ENCODE data around the gene B4GALT6.

Gene B4GALT6

GRCh38 chr18:31658670-31659575 lies 25.5 kb downstream of the B4GALT6 start:
- no peak for DNase-seq (ENCODE audit: low spot score)

GRCh38 chr18:31657823-31658669 lies 26.3 kb downstream of the B4GALT6 start:
- no peak for DNase-seq (ENCODE audit: low spot score)

DNA sequence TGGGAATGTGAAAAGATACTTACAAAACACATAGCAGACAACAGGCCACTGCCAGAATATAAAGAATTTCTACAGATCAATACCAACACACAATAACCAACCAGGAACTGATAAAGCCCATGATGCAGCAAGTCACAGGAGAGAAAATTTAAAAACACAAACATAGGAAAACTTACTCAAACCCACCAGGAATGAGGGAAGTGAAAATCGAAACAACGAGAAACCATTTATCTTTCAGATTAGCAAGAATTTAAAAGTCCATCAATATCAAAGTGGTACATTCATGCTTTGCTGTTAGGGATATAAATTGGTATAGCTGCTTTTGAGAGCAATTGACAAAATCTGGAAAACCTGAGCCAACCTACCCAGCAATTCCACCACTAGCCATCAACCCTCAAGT lies 27.6 kb downstream of the B4GALT6 start:
- no peak for DNase-seq (ENCODE audit: low spot score)

DNA sequence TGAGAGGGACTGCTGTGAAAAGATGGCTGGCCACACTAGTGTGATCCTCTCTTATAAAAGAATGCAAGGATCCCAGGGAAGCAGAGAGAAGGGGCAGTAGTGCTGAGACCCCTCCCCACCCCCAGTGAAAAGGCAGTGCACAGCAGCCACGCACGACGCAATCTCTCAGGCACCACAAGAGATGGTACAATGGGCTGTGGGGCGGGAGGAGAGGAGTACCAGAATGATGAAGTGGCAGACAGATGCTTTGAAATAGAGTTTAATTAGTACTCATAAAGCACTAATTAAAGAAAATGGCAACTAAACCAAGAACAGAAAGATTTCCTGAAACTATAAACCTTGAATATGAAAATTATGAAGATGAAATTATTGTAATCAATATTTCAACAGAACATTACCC lies 29.0 kb downstream of the B4GALT6 start:
- DNase-seq (ENCODE audit: low spot score) = no peak

GRCh38 chr18:31652877-31653276 lies 31.5 kb downstream of the B4GALT6 start:
- DNase-seq (ENCODE audit: low spot score) = no peak

- no peak for DNase-seq (ENCODE audit: low spot score)
Measured at GRCh38 chr18:31652357-31652756, 32.0 kb downstream of the B4GALT6 start.

DNA sequence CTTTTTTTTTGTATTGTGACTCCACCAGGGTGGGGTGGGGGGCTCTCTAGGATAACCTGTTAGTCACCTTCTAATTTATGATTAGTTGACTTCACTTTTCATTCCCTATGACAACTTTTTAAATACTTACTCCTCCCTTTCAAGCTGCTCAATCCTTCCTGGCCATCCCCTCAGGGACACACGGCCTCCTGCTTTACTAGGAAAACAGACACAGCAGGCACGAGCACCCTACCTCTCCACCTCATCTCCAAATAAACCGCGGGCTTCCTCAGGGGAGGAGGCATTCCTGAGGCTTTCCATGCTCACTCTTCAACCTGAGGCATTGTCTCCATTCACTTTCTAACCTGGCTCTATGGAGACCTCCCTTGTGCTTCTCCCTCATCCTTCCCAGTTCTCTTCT lies 33.0 kb downstream of the B4GALT6 start:
- DNase-seq (ENCODE audit: low spot score) = no peak

- DNase-seq (ENCODE audit: low spot score) = no peak
Measured at GRCh38 chr18:31649978-31650719, 34.2 kb downstream of the B4GALT6 start.

DNA sequence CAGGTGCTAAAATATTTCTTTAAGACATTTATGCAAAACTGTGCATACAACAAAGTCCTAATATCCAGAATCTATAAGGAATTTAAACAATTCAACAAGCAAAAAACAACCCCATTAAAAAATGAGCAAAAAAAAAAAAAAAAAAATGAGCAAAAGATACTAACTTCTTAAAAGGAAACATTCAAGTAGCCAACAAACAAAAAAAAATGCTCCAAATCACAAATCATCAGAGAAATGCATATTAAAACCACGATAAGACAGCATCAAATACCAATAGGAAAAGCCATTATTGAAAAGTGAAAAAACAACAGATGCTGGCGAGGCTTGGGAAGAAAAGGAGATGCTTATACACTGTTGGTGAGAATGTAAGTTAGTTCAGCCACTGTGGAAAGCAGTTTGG lies 34.9 kb downstream of the B4GALT6 start:
- DNase-seq (ENCODE audit: low spot score) = no peak

- peak; percentile 80 for DNase-seq (ENCODE audit: low spot score)
Measured at GRCh38 chr18:31648966-31649429, 35.4 kb downstream of the B4GALT6 start.

DNA sequence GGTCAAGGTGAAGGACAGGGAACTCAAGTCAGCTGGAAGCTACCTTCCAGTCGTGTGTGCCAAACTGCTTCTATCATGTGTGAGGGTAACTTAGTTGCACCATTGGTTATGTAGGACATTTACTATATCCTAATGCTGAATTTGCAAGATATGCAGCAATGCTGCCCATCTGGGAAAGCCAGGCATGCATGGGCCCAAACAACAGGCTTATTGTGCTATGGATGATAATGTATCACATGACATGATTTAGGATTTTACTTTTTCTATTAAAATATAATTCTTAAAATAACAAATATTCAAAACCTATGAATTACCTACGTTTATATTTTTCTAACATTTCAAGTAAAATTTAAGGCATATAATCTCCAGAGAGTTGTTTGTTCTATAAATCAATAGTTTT lies 35.9 kb downstream of the B4GALT6 start:
- no peak for DNase-seq (ENCODE audit: low spot score)

DNA sequence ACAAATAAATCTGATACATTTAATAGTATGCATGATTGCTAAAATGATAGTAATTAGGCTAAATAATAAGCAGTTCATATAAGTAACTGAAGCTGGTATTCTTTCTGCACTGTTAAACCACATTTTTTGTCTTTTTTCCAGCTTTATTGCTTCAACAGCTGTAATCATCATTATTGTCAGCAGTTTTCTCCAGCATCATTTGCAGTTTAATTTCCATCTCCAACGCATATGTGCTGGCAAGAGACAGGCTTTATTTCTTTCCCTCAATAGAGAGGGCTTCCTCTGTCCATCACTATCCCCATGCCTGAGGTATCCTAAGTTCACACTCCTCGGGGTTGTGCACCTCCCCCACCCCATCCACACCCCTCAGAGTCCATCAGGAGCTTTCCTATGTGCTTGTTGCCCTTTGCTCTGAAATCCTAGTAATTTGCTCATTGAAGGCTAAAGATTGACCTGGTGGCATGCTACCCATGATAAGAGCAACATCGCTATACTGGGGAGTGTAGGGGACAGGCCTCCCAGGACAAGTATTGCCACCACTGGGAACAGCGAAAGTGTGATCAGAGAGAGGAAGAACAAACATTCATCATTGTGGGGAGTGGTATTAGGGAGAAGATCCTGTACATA lies 37.1 kb downstream of the B4GALT6 start:
- DNase-seq (ENCODE audit: low spot score) = no peak

DNA sequence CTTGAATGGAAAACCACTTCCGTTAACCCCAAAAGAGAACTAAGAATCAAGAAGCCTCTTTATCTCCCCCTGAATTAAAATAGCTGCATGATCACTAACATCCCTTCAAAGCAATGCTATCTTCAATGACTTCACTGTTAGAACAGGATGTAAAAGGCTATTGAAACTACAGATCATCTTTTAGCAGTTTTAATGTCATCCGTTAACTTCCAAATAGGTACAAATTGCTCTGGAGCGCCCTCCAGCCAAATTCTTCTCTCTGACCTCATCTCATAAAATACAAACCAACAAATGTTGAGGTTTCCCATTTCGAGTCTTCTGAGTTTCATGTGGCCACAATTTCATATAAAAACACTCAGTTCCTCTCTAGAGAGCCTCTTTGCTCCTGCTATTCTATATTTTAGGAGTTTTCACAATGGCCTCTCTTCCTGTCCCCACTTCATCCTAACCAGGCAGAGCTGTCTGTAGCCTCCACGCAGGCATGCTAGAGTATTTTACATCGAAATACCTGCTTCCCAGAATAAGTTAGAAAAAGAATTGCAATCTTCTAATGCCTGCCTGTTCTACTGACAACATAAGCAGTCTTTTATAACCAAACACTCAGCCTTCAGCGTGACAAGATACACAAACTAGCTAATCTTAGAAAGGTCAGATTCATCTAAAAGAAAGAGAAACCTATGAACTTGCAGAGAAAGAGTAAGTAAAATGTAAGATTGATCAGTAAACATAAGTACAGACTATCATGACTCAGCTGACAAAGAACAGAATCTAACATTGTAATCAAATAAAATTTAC lies 37.9 kb downstream of the B4GALT6 start:
- no peak for DNase-seq (ENCODE audit: low spot score)

- DNase-seq (ENCODE audit: low spot score) = no peak
Measured at GRCh38 chr18:31645411-31645810, 39.0 kb downstream of the B4GALT6 start.

GRCh38 chr18:31643003-31643402 lies 41.4 kb downstream of the B4GALT6 start:
- DNase-seq (ENCODE audit: low spot score) = no peak

- DNase-seq (ENCODE audit: low spot score) = no peak
Measured at GRCh38 chr18:31637445-31637844, 46.9 kb downstream of the B4GALT6 start.

GRCh38 chr18:31636387-31636786 lies 48.0 kb downstream of the B4GALT6 start:
- peak; percentile 12 for DNase-seq (ENCODE audit: low spot score)

DNA sequence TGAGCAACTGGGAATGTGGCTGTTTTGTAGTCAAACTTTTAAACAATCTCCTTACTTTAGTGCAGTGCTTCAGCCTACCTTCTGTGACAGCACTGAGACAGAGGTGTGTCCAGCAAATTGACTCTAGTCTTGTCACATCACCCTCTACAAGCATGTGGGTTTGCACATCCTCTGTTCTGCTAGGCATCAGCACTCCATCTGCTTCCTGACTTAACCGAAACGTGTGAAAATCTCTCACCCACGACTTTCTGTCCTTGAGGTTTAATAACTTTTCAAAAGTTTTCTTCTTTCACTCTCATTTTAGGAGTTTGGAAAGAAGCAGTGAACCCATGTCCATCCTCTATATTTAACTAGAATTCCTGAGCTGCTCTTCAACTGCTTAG lies 50.1 kb downstream of the B4GALT6 start:
- no peak for DNase-seq (ENCODE audit: low spot score)

DNA sequence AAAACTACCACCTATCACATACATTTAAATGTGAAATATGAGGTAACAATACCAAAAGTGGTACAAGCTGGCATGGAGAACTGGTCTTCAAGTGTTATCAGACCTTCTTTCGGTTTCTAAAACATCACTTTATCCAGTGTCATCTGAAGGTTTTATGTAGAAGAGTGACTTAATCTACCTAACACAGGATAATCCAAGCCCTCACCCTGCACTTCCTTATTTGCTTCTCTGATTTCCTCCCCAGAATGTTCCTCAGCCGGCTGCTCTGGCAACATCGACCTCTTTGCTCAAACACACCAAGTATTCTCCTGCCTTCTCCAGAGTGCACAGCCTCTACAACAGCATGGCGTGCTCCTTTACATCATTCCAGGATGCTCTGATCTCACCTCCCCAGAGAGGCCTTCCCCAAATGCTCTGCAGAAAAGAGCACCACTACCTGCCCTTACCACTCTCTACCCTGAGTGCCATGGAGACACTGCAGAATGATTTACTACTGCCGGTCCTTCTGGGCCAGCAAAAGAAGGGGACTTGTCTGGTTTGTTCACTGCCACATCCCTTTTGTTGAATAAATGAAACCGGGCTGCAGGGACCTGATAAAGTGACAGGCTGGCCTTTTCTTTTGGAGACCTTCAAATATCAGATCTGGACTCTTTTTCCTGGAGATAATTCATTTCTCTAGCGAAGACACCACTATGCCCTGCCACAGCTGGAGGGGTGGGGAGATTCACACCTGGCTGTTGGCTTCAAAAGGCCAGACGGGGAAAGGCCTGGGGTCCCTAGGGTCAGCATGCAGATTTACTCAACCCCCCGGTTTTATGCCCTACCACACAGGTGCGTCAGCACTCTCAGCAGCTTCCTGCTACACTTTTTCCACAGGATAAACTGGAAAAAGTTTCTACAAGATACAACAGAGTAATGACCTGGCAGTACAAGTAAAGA lies 50.7 kb downstream of the B4GALT6 start:
- no peak for DNase-seq (ENCODE audit: low spot score)

DNA sequence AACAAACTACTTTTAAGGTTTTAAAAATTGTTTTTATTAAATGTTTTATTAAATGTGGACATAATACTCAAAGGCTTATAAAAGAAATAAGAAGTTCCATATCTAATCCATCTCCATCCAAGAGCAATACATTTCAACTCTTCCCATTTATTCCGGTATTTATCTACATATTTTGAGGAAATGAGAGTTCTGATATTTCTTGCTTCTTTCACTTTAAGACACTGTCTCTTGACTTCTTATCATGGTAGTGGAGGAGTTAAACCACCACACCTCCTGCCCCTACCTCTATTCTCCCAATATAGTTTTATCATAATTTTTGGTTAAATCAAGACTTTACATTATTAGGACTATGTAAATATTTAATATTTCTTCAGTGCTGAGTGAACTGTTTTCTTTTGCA lies 52.0 kb downstream of the B4GALT6 start:
- no peak for DNase-seq (ENCODE audit: low spot score)
